Measurements from ENCODE around the gene GUCA2A.

GRCh38 chr1:42152907-42153600, 11.5 kb downstream of the GUCA2A start, which contains the start of gene GUCA2B:
- no peak for TF ChIP-seq POLR2AphosphoS5 (IDR thresholded peaks at IDR 0.05; ENCODE audit: insufficient read depth in 1 of 2, low read depth in 1 of 2)
- TF ChIP-seq POLR2A (IDR thresholded peaks at IDR 0.05): no peak
